ENCODE results near the gene PHKA2.

The PHKA2 gene

GRCh38 chrX:18887177-18887824 lies 96.6 kb downstream of the PHKA2 start:
- DNase-seq = no peak

DNA sequence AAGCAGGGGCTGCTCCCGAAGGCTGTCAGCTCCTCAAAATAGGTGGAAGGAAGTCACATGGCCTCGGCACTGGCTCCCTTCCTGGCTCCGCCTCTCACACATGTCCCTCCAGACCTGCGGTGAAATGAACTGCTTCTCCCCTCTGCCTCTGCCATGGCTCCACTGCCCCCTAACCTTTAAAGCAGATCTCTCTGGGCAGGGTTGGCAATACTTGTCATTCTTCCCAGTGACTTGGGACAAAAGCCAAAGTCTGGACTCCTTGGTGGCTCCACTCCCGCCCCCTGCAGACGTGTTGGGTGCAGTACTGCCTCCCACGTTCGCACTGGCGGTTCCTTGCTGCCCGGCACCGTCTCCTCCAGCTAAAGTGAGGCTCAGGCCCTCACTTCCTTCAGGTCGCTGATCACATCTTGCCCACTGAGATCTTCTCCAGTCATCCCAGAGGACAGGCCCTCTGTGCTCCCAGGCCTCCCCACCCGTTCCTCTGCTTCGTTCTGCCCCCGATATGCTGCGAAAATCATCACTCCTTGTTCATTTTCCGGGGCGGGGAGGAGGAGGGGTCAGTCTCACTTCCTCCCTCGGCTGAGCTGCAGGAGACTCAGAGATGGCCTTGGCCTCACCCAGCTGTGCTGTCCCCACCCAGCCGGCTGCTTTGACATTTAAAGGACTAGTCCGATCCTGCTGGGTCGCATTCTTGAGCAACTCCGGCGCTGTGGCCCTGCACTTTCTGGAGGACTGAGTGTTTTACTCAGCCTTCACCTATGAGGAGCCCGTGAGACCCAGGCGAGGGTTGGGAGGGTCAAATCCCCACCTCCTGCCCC lies 97.4 kb downstream of the PHKA2 start:
- DNase-seq = peak in 4 of 5 experiments; percentile 13 to 49 (median 16)

DNA sequence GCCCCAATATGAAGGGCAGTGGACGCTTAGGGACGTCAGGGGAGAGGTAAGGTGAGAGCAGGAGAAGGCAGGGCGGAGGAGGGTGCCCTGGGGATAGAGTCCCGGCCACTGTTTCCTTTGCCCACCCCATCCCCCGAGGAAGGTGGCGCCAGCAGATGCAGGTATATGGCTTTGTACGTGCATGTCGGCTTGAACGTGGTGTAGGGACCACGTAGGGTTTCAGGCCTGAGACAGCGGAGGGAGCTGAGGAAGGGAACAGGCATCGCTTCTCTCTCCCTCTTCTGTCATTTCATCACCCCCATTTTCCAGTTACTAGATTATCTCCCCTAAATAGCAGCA lies 97.9 kb downstream of the PHKA2 start:
- peak in 2 of 5 experiments; percentile 3 for DNase-seq

GRCh38 chrX:18885328-18886004 lies 98.4 kb downstream of the PHKA2 start:
- peak in 1 of 5 experiments; percentile 14 for DNase-seq

GRCh38 chrX:18884916-18885315 lies 99.0 kb downstream of the PHKA2 start:
- DNase-seq = no peak

GRCh38 chrX:18883961-18884765 lies 99.8 kb downstream of the PHKA2 start:
- DNase-seq = no peak

DNA sequence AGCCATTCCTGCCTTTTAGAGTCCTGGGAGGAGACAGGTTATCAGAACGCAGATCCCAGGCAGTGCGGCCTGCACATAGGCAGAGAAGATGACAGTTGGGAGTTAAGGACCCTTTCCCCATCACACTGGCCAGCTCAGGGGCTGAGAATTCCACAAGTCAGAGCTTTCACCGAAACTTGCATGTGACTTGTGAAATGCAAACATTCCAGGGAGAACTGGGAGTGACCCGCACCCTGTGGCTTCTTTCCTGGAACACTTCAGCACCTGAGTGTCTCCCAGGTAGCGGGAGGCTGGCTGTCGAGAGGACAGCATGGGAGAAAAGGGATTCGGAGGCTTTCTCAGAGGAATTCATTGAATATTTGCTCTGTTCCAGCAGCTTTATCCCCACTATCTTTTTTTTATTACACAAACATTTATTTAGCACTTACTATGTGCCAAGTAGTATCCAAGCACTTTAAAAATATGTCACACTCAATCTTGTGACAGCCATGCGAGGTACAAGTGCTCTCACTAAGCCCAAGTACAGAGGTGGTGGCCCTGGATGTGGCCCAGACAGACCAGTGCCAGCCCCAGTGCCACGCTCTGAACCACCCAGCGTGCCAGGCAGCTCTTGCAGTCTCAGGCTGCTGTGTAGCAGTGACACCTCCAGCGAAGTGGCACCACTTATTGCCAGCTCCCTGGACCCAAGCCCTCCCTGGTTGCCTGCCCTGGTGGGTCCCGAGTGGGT lies 100.5 kb downstream of the PHKA2 start:
- no peak for DNase-seq

DNA sequence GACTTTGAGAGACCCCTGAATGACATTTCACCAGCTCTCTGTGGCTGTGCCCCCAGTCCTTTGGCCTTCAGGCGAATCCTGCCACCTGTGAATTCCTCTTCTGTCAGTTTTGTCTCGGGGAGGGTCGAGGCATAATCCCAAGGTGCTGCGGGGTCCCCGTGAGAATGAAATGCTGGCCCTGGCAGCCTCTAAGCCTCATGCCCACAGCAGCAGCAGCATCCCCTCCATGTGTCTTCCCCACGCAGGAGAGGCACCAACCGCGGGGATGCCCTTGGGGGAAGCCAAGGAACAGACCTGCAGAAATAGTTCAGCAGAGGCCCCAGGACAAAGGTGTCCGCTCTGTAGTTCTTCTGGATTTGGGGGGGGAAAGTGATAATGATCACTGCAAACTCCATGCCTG lies 104.8 kb downstream of the PHKA2 start:
- no peak for DNase-seq

GRCh38 chrX:18877469-18877868 lies 106.4 kb downstream of the PHKA2 start:
- DNase-seq = no peak

- no peak for DNase-seq
Measured at GRCh38 chrX:18875256-18875878, 108.5 kb downstream of the PHKA2 start.

DNA sequence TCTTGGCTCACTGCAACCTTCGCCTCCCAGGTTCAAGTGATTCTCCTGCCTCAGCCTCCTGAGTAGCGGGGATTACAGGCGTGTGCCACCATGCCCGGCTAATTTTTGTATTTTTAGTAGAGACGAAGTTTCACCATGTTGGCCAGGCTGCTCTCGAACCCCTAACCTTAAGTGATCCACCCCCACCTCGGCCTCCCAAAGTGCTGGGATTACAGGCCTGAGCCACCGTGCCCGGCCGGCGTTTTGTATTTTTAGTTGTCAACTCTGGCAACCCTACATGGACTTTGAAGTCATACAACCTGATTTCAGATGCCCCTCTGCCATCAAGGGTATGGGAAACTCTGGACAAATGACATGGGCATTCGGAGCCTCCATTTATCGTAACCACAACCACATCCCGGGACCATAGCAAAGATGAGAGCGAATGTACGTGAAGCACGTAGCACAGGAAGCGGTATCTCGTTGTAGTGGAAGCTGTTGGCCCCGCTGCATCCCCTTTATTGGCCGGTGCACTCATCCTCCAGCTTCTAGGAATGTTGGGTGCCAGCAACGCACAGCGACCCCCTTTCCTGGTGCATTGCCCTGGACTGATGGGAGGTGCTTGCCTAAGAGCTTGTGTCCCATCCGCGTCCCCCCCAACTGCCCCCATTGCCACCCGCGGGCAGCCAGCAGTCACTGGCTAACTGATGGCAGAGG lies 109.2 kb downstream of the PHKA2 start:
- no peak for DNase-seq

- no peak for DNase-seq
Measured at GRCh38 chrX:18873836-18874235, 110.1 kb downstream of the PHKA2 start.

DNA sequence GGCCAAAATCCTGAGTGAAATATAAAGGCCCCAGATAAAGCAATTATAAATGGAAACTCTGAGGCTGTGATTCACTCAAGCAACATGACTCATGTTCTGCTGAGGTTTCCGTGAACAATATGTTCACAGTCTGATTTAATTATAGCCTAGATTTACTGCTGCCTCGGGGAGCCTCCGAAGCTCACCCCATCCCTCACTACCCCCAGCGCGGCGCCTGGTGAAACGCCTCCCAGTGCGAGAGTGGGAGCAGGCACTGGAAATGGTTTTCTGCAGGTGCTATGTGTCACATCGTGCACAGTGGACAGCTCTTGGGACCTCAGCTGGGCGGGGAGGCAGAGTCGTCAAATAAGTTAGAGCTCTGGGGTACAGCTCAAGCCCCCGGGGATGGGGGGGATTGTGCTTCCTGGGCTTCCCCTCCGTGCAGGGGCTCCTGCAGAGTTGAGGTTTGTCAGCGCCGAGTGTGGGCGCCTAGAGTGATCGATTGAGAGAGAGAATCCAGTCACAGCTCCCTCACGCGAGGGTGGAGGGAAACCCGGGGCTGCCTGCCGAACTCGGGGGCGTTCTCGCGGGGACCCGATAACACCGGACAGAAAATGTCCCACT lies 110.6 kb downstream of the PHKA2 start:
- DNase-seq = no peak

GRCh38 chrX:18872621-18873020 lies 111.3 kb downstream of the PHKA2 start:
- no peak for DNase-seq

- DNase-seq = no peak
Measured at GRCh38 chrX:18871970-18872369, 111.9 kb downstream of the PHKA2 start.

DNA sequence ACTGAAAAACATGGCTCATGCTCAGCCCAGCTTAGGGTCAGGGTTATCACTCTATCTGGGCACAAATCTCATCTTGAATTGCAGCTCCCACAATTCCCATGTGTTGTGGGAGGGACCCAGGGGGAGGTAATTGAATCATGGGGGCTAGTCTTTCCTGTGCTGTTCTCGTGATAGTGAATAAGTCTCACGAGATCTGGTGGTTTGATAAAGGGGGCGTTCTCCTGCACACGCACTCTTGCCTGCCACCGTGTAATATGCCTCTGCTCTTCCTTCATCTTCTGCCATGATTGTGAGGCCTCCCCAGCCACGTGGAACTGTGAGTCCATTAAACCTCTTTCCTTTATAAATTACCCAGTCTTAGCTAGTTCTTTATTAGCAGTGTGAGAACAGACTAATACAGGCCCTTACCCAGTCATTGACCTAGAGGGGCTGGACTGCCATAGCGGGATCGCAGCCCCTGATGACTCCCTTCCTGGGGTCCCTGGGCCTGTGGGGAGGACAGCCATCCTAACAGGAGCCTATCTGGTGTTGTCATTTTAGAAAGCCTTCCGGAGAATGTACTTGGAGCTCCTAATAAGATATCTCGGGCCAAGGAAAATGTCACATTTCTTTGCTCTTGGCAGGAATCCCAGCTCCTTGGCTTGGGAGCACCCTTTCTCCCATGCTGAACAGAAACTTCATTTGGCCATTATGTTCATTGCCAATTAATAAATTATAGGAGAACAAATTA lies 112.6 kb downstream of the PHKA2 start:
- DNase-seq = no peak

DNA sequence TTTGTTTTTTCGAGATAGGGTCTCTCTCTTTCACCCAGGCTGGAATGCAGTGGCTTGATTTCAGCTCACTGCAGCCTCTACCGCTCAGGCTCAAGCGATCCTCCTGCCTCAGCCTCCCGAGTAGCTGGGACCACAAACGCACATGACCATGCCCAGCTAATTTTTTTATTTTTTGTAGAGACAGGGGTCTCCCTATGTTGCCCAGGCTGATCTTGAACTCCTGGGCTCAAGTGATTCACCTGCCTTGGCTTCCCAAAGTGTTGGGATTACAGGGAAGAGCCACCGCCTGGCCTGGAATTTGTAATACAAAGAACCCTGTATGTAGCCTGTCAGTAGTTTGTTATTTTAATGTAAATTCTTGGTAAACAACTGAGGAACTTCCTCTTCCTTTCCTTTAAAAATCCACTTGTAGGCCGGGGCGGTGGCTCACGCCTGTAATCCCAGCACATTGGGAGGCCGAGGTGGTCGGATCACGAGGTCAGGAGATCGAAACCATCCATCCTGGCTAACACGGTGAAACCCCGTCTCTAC lies 119.5 kb downstream of the PHKA2 start:
- no peak for DNase-seq

GRCh38 chrX:18861511-18861910 lies 122.4 kb downstream of the PHKA2 start:
- DNase-seq = no peak

GRCh38 chrX:18856645-18856997 lies 127.3 kb downstream of the PHKA2 start:
- no peak for DNase-seq

Data from T-helper 2 cell (primary cell).